Measurements from ENCODE around the gene MIGA2.
"Not testable (repeated sequence)": the region's sequence is repeated elsewhere in the genome, so short reads cannot be mapped to it uniquely, and the experiment has no call there.

Gene MIGA2, protein sequence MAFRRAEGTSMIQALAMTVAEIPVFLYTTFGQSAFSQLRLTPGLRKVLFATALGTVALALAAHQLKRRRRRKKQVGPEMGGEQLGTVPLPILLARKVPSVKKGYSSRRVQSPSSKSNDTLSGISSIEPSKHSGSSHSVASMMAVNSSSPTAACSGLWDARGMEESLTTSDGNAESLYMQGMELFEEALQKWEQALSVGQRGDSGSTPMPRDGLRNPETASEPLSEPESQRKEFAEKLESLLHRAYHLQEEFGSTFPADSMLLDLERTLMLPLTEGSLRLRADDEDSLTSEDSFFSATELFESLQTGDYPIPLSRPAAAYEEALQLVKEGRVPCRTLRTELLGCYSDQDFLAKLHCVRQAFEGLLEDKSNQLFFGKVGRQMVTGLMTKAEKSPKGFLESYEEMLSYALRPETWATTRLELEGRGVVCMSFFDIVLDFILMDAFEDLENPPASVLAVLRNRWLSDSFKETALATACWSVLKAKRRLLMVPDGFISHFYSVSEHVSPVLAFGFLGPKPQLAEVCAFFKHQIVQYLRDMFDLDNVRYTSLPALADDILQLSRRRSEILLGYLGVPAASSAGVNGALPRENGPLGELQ

DNA sequence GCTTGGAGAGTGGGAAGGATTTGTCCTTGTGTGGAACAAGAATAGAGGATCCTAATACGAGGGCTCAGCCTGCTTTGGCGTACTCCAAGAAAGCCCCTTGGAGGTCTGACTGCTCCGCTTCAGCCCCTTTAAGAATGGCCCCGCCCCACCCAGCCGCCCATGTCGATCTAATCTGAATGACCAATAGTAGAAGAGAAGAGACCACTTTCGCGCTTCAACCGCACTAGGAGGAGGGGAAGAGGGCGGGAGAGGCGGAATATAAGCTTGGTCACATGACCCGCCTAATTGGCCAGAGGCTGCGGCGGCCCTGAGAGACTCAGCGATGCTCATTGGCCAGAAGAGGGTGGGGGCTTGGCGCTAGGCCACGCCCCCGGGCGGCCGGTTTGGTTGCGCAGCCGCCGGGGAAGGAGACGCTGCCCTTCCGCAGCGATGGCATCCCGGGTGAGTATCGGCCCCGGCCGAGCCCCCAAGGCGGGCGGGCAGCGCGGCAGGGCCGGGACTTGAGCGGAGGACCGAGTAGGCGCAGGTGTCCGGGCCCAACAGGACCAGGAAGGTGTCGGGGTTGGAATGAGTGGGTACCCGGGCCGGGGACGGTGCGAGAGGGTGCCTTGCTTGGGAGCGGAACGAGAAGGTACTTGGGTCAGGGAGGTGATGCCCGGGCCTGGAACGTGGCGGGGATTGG, at the start of gene MIGA2:
Gene MIGA2 (plus strand): TSS at position 386 of the 682 bp plus-strand sequence. CDS start 3,969 bp downstream, outside the sequence.
- peak; percentile 99 for DNase-seq

DNA sequence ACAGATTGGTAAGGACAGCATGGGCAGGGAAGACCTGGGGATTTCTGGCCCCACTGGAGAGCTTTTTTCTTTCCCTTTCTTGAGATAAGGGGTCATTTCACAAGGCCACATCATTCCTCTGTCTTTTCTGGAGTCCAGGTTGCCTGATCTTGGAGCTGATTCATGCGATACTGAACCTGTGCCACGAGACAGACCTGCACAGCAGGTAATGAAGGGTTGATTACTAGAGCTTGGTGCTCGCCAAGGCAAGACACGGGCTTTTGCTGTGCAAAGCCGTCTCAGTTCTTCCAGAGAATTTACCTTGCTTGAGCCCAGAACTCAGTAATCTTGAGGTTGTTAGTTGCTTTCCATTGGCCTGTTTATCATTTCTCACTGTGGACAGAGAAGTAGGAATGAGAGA, 49.8 kb upstream of the MIGA2 start:
- DNase-seq, result no peak

DNA sequence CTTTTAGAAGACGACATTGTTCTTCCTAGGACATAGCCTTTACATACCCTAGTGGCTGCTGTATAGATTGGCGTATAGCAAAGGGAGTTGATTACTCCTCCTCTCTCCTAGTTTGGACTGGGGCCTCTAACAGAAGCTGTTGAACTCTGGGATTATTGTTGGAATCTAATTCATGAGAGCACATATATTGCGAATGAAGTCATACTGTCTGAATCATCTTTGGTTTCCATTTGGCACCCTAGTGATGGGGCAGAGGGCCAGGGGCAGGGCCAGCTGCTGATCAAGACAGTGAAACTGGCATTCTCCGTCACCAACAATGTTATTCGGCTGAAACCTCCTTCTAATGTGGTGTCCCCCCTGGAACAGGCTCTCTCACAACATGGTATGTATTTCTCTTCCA, 48.6 kb upstream of the MIGA2 start:
- no peak for DNase-seq

DNA sequence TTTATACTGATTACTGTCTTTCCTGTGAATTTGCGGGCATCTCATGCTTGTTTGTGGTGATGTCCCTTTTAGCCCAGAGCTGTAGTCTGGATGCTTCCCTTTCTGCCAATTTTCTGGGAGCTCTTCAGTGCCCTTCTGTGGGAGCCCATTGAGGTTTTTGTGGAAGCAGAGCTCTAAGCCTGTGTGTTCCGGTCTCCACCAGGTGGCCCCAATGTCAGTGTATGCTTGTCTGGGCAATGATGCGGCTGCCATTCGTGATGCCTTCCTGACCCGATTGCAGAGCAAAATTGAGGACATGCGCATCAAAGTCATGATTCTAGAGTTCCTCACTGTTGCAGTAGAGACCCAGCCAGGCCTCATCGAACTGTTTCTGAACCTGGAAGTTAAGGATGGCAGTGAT, 43.4 kb upstream of the MIGA2 start:
- no peak for DNase-seq

DNA sequence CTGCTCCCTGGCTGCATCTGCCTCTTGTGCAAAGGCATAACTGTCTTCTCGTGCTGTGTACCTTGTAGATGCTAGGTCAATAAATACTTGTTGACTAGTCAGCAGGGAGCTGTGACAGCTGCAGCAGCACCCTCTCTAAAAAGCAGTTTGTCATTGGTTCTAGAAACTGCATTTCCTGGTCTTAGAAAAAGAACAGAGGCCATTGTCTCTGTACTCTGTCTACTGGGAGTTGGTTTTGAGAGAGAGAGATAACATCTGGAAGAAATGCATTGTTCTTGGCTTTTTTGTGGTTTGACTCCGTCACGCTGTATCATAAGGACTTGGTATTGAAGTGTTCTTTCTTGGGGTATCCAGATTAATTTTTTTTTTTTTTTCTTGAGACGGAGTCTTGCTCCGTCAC, 40.6 kb upstream of the MIGA2 start:
- no peak for DNase-seq

DNA sequence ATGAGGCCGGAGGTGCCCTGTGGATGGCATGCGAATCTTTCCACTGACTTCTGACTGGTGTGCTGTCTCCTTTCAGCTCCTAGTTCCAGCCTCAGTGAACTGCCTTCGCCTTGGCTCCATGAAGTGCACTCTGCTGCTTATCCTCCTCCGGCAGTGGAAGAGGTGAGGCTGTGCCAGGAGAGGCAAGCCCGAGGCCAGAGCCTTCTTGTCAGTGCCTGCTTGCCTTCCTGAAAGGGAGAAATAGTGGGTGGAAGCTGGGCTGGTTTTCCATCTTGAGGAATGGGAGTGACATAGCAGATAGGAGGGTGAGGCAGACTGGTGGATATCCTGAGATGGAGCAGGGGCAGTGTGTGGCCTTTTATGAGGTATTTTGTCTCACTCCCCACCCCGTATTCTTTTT, 38.0 kb upstream of the MIGA2 start:
- no peak for DNase-seq

DNA sequence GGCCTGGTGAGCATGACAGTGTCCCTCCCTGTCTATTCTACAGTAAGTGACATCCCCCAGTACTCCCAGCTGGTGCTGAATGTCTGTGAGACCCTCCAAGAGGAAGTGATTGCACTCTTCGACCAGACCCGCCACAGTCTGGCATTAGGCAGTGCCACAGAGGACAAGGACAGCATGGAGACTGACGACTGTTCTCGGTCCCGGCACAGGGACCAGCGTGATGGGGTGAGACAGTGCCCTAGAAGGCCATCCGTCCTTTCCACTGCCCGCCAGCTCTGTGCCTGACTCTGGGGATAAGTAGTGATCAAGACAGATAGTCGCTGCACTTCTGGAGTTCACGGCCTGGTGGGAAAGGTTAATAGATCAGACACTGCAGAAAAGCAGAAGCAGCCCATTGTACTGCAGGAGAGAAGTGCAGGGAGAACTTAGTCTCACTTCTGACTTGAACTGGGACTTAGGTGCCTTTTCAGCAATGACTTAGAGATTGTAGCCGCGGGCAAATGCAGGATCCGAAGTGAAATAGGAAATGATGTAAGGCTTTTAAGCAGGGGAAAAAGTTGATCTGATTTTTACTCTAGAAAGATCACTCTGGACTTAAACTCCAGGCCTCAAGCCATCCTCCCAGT, 36.7 kb upstream of the MIGA2 start:
- DNase-seq, result no peak

DNA sequence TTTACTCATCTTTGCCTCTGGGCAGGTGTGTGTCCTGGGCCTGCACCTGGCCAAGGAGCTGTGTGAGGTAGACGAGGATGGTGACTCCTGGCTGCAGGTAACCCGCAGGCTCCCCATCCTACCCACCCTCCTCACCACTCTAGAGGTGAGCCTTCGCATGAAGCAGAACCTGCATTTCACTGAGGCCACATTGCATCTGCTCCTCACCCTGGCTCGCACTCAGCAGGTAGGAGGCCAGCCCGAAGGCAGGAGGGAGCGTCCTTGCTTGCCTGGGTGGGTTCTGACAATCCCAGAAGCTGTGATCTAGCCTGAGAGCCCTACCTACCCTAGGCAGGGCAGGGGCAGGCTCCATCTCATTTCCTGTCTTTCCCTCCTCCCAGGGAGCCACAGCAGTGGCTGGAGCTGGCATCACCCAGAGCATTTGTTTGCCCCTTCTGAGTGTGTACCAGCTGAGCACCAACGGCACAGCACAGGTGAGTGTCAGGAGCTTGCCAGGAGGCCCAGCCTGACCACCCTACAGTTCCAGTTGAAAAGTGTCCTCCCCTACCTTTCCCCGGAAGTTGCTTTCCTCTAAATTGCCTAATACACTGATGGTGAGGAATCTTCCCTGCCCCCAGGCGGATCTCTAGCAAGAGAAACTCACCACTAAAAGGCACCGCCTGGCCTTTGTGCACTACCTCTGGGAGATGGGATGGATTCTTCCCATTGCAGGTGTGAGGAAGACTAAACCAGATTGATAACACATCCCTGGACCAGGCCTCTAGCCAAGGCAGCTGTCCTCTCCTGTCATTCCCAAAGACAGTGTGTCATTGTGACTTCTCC, 34.7 kb upstream of the MIGA2 start:
- DNase-seq, result no peak

DNA sequence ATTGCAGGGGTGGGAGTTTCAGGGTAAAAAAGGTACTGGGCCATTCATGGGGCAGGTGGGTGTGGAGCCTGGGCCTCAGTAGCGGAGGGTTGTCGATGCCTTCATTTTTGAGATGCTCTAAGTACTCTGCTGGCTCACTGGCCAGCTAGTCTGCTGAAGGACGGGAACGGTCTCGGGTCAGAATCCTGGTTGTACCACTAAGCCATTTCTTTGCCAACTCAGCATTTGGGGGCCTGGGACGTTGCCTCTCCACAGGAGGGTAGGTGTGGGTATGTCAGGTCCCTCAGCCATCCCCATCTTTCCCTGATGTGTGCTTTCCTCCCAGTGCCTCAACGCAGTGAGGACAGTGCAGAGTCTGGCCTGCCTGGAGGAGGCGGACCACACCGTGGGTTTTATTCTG, 33.4 kb upstream of the MIGA2 start:
- DNase-seq, result no peak

DNA sequence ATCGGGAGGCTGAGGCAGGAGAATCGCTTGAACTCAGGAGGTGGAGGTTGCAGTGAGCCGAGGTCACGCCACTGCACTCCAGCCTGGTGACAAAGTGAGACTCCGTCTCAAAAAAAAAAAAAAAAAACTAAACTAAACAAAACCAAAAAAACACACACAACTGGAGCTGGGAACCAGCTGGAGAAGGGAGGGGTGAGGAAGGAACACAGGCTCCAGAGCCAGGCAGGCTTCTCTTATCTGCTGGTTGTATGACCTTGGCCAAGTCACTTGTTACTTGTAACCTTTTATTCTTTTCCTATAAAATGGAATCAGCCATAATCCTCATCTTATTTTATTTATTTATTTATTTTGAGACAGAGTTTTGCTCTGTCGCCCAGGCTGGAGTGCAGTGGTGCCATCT, 32.3 kb upstream of the MIGA2 start:
- not testable (repeated sequence) for DNase-seq

DNA sequence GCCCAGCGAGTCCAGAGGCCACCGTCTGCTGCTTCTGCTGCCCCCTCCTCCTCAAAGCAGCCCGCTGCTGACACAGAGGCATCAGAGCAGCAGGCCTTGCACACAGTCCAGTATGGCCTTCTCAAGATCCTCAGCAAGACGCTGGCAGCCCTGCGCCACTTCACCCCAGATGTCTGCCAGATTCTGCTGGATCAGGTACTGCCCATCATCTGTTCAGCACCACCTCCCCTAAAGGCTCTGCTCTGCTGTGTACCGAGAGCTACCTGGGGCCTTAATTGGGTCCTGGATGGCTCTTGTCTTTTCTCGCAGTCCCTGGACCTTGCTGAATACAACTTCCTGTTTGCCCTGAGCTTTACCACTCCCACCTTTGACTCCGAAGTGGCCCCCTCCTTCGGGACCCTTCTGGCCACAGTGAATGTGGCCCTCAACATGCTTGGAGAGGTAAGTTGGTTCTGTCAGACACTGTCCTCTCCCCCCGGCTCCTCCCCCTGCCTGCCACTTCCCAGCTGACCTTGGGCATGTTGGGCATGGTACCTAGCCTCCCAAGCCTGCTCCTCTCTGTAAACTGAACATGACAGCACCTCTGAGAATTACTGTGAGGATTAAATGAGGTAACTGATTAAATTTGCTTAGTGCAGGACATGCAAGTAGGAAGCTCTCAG, 31.0 kb upstream of the MIGA2 start:
- DNase-seq, result no peak

DNA sequence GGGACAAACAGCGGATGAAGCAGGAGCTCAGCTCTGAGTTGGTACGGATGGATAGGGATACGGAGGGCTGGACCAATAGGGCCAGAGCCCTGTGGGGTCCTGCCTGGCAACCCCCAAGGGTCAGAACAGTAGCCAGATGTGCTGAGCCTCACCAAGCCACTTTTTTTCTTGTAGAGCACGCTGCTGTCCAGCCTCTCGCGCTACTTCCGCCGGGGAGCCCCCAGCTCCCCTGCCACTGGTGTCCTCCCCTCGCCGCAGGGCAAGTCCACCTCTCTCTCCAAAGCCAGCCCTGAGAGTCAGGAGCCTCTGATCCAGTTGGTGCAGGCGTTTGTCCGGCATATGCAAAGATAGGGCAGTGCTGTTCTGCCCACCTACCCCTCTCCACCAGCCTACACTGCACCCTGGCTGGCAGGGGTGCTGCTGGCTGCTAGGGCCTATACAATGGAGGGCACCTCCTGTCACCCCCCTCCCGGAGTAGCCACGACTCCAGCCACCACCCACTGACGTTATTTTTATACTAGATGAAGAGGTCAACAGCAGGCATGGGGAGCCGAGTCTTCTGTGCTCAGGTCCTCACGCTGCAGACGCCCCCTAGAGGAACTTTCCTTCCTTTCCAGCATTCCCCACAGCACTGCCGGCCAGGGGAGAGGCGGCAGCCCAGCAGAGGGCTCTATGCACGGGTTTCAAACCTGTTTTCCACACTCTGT, 29.9 kb upstream of the MIGA2 start:
- peak; percentile 87 for DNase-seq

DNA sequence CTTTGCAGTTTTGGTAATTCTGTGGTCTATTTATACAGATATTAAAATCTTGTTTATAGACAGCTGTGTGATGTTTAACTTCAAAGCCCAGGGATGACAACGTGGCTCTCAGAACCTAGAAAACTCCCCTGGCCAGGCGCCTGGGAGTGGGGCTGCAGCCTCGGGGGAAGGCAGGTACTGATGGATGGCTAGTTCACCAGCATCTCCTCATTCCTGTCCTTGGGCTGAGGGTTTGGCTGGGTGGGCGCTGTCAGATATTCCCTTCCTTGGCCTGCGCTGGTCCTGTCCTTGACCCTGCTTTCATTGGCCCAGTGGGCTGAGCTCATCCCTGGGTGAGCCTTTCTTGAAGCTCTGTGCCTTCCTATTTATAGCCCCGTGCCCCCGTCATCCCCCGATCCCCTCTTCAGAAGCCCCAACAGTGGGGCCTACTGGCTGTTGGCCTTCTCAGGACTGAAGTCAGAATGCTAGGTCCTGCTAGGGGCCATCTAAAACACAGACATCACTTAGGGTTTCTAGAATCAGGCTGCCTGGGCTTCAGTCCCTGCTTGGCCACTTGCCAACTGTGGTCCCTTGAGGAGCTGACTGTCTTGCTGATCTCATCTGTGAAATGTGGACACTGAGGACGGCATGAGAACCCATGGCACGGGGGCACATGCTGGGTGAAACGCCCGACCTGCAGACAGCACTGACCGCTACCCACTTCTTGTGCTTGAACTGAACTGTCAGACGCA, 29.2 kb upstream of the MIGA2 start:
- no peak for DNase-seq

DNA sequence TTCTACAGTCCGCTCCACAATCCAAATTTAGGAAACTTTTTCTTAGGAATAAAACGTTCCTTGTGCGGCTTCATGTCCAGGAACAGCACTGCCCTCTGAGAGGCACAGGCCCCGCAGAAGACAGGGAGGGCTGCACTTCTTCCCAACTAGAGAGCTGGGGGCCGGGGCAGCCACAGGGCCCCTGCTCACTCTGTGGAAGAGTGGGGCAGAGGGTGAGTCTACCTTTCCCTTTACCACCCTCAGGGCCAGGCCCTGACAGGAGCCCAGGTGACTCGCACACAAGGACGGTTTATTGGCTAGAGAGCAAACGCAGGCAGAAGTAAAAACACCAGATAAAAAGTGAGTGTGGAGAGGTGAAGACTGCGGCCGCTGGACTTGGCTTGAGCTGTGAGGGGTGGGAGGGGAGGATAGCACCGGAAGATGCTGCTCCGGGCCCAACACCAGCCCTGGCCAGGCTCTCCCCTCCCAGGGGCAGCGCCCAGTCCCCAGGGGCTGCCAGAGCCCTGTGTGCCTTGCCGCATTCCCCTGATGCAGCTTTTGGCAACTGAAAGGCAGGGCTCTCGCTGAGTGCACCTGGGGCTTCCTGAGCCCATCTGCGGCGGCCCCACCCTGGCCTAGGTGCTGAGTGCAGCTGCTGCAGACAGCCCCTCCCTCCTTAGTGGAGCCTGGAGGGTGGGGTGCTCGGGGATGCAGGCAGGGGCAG, 28.5 kb upstream of the MIGA2 start:
- DNase-seq, result no peak

DNA sequence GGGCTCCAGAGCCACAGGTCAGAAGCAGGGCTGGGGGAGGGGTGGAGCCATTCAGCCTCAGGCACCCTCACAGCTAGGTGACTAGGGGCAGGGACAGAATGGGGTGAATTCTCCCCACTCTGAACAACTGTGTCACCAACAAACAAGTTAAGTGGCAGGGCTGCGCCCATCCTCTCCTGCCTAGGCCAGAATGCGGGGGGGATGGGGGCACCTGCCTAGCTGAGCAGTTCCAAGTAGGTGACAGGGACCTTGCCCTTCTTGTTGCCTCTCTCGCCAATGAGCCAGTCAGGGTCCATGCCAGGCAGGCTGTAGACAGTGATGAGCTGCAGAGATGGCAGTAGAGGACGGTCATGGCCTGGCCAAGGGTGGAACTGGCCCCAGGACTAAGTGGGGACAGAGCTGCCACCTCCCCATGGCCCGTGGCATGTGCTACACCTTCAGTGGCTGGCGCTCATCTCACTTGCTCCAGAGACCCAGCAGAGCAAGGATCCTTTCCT, 27.9 kb upstream of the MIGA2 start:
- no peak for DNase-seq

DNA sequence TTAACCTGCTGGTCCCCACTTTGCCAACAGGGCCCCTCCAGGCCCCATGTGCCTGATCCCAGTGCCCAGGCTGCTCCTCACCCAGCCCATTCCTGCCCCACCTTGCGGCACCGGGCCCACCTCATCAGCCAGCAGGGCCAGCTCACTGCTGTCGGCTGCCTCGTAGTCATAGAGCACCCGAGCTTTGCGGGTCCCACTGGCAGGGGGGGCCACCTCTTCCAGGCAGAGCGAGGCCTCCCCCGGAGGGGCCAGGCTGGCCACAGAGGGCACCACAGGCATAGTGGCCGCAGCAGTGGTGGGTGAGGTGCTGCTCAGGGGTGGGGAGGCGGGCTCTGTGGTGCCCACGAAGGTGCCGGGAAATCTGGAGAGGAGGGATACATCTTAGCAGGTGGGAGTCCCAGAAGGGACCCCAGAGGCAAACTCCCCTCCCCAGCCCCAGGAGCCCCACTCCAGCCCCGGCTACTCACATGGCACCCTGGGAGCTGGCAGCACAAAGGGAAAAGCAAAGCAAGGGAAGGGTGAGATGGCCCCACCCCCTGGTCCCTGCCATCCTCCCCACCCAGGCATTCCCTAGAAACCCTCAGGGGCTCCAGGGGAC, 27.3 kb upstream of the MIGA2 start:
- no peak for DNase-seq

DNA sequence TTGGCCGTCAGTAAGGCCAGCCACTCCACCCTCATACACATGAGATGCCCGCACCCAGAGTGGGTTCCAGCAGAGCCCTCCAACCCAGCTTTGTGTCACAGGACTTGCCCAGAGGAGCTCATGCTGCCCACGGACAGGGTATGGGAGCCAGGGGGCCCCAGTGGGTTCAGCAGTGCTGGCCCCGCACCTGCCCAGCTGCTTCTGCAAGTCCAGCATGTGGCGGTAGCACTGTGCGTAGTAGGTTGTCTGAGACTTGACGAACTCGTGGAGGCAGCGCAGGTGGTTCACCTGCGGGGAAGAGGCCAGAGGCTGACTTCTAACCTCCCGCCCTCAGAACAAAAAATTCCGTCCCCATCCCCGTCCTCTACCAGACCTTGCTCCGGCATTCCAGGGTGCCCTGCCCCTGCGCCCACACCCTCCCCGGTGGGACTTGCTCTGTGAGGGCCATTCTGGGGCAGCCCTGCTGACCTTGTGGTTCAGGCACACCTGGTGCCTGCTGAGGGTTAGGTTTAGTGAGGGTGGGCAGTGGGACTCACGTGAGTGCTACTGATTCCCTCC, 26.8 kb upstream of the MIGA2 start:
- no peak for DNase-seq

DNA sequence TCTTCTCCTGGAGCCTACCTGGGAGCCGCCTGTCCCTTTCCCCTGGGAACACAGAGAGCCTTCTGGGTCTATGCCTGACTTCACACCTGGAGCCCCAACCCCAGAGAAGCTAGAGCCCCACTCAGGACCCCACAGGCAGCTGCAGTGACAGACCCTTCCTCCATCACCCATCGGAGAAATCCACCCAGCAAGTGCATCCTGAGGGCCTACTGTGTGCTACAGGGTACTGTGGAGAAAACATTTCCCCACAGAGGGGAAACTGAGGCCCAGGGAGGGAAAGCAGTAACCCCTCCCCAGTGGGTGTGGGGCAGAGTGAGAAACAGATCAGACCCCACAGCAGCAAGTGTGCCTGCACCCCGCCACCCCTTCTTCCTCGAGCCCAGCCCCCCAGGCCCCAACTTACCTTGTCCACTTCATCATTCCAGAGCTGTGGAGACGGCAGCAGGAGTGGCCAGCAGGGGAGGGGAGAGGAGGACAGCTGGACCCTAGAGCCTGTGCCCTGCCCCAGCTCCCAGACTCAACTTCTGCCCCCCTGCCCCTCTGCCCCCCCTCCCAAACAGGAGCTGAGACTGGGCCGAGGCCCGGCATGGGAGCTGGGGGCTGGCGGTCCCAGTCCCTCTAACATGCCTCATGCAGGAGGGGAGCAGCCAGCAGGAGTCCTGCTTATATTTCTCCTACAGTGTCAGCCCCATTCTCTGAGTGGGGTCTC, 26.0 kb upstream of the MIGA2 start:
- no peak for DNase-seq

DNA sequence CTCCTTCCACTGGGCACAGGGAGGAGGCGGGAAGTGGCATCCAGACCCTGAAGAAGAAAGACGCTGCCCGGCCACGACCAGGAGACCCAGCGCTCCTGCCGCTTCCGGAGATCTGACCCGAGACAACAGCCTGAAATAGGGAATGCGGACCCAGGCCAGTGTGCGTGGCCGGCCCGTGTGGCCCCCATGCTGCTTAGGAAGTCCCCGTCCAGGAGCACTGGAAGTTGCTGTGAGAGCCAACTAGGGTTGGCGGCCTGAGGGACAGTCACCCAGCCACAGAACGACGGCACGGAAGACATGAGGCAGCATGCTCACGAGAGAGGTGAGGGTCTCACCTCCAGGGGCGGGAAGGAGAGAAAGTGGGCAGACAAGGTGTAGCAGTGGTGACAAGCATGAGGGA, 25.3 kb upstream of the MIGA2 start:
- DNase-seq, result no peak
